HG03095 (cell line): ENCODE measurements around the gene LHX3.
"Not testable (repeated sequence)": the region's sequence is repeated elsewhere in the genome, so short reads cannot be mapped to it uniquely, and the experiment has no call there.

Experiments
- ATAC-seq: cut with Tn5 transposase; IDR thresholded peaks from one replicate; pipeline ENCODE4 v1.9.1; 2021; ENCODE audit warnings: moderate library complexity; ENCODE audit not compliant: unreplicated experiment

The LHX3 gene

GRCh38 chr9:136157477-136158265, 47.3 kb downstream of the LHX3 start:
- ATAC-seq, result no peak

DNA sequence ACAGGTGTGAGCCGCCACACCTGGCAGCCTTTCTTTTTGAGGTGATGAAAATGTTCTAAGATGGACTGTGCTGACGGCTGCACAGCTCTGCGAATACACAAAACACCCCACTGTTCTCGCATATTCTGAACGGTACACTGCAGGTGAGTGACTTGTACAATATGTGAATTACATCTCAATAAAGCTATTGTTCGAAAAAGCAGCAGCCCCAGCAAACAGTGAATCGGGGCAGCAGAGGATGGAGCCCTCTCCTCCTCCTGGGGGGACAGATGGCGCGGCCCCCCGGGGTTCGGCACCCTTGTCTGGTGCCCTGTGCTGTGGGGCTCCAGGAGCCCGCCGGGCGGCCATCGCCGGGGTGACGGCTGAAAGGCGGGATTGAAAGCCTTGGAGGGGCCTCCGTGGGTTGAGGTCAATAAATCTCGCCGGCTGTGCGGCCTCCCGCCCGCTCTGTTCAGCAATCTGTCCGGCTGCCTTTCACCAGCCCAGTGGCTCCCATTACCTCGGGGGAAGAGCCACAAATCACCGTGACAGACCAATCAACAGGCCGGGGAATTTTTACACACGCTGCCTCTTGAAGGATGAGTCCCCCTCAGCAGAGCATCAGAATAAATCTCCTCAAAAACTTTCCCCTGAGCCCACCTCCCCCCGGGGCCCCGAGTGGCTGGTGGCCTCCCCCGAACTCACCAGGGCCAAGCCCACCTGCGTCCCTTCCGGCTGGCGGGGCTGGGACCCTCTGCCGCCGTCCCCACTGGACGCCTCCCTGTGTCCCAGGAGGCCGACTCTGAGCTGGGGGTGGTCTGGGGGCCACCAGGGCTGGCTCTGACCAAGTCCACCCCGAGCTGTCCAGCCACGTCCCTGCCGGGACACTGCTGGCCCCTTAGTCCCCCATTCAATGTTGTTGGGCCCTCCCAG, 48.5 kb downstream of the LHX3 start:
- no peak for ATAC-seq

- no peak for ATAC-seq
Observed at GRCh38 chr9:136155576-136155975, 49.4 kb downstream of the LHX3 start.

DNA sequence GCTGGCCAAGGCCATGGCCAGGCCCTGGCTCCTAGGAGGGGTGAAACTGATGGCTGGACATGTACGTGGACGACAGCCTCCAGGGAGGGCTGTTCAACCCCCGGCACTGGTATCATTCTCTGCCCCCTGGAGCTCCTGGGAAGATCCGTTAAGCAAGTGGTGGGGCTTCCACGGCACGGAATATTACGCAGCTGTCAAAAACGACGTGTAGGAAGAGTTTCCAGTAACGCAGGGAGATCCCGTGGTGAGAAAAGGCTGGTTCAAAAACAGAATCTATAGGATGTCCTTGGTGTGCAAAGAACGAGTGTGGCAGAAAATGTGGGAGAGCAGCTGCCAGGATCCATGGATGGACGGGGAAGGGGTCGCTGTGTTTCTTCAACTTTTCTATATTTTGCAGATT, 50.0 kb downstream of the LHX3 start:
- no peak for ATAC-seq

GRCh38 chr9:136153381-136154065, 51.4 kb downstream of the LHX3 start:
- no peak for ATAC-seq

DNA sequence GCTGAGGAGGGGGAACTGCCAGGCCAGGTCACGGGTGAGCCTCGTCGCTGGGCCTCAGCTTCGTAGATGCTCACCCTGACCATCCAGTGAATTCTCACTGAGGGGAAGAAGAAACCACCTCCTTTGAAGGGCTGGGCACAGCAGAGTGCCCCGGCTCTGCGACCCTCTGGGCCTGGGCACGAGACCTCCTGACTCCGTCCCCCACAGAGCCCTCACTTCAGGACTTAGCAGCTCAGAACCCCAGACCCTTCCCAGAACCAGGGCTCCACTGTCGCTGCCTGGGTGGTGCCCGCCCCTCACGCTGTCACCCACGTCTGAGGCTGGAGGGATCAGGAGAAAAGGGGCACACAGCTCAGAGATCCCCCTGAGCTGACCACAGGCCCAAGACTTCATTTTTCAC, 52.0 kb downstream of the LHX3 start:
- ATAC-seq, result no peak

- no peak for ATAC-seq
Observed at GRCh38 chr9:136152543-136152866, 52.4 kb downstream of the LHX3 start.

GRCh38 chr9:136151848-136152542, 52.9 kb downstream of the LHX3 start:
- ATAC-seq, result no peak

GRCh38 chr9:136151214-136151804, 53.6 kb downstream of the LHX3 start:
- no peak for ATAC-seq

GRCh38 chr9:136150664-136151213, 54.2 kb downstream of the LHX3 start:
- ATAC-seq, result not testable (repeated sequence)

DNA sequence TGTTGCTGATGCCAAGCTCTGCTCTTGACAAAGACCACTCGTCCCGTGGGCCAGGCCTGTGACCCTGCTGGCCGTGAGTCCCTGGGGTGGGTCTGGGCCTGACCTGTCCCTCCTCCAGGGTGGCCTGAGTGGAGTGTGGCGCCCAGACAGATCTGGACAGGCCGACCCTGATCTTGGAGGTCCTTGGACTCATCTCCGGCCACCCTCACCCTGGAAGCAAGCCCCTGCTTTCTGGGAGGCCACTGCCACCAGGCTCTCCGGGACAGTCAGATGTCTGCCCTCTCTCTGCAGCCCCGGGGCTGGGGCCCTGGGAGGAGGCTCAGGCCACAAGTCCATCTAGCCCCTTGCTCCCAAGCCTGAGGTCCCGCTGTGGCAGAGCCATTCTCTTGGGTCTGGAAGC, 55.1 kb downstream of the LHX3 start:
- ATAC-seq, result no peak

DNA sequence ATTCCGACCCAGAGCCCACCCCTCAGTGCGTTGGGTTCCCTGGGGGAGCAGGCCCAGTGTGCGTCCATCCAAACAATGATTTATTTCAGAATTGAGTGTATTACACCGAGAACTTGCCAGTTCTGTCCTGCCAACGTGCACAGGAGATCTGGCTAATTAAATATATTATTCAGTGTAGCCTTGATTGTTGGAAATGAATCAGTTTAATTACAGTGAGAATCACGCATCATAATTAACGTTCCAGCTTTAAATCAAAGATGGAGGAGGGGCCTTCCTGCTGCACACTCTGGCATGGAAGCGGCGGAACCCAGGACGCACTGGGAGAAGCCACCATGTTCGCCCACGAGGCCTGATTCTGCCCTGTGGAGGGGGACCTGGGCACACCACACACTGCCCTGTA, 55.6 kb downstream of the LHX3 start:
- ATAC-seq, result no peak

DNA sequence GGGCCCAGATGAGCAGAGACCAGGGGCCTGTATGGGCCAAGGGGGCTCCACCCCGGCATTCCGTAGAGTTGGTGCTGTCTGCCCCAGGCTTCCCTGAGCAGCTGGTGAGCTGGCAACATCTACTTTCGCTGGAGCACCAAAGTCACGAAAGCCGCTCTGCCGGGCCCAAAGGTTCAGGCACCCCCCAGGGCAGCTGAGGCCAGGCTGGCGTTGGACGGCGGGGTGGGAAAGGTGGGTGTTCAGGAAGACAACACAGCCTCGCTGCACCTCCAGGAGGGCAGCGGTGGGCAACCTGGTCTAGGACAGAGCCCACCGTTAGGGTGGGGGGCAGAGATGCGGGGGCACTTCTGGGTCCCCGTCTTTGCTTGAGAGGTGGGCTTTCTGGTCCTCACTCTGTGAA, 56.2 kb downstream of the LHX3 start:
- ATAC-seq, result no peak

- no peak for ATAC-seq
Observed at GRCh38 chr9:136147890-136148714, 56.8 kb downstream of the LHX3 start.

DNA sequence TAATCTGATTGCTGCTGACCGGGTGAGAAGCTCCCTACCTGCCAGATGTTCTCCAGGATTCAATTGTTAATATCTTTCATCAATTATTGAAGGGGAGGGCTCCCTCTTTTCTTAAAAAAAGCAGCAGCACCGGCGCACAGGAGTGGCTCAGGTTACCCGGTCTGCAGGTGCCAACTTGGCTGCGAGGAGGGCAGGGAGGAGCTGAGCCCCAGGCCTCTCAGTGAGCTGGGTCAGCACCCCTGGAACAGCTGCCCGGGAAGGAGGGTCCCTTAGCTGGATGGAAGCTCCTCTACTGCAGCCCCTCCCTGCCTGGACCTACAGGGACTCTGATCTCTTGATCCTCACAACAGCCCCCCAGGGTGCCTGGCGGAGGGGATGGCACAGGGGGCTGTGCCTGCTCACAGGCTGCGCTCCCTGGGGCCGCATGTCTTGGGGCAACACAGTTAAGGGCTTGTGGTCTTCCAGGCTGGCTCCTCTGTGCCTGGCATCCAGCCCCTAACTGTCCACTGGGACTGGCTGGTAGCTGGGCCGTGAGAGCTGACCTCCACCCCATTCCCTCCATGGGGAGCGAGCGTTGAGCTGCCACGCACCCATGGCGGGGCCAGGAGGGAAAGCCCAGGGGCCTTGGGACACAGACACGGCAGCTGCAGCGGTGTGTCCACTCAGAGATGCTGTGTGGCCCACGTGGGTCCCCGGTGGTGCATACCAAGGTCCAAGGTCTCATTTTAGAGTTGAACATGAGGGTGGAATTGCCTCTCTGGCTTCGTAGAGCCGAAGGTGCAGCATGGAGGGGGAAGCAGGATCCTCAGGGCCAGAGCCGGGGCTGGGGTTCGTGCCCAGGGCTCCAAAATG, 57.7 kb downstream of the LHX3 start:
- ATAC-seq, result no peak
